ENCODE measurements around the gene ORAI3. TPM values are rescaled to one million over a fixed set of nuclear protein-coding genes. Genes with fewer than 3 reads are reported as not detected.

Gene ORAI3
- total and polyA plus RNA-seq, 2 of the 13 experiments (the other 11 are each of a cell fraction or from before 2014, with no cell fraction given), result 11.4 to 32.0 TPM

DNA sequence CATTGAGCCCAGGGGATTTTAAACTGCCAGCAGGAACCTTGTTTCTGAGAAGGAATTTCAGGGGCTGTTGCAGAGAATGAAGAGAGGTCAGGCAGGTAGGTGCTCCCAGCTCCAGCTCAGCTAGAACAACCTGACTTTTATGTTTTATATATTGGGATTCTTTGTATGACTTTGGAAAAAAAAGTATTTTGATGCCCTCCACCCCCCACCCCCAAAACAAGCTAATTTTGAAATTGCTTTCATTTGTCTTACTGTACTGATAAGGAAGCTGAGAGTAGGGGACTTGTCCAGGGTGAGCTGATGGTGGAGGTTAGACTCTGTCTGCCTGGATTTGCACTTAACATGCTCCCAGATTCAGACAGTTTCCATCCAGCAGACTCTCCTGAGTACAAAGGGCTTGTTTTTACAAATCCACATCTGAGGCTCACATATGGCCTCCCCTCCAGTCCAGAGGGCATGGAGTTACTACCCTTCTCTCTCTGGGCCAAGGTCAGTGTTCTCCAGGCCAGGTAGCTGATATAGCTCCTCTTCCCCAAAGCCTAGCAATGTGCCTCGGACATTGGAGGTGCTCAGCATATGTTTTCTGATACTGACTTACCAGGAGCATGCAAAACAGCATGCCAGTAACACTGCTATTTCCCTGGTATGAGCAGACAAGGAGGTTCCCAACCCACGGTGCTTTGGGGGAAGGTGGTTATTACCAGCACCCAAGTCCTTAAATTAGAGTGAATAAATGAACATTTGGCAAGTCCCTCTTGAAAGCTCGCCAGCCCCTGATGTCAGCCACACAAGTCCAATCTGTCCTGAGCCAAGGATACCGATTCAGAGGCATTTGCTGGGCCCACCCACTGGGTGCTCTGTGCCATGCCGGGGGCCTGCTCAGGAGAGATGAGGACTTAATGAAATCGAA, 50.2 kb downstream of the ORAI3 start (continued):
- TF ChIP-seq, protein P1, sequence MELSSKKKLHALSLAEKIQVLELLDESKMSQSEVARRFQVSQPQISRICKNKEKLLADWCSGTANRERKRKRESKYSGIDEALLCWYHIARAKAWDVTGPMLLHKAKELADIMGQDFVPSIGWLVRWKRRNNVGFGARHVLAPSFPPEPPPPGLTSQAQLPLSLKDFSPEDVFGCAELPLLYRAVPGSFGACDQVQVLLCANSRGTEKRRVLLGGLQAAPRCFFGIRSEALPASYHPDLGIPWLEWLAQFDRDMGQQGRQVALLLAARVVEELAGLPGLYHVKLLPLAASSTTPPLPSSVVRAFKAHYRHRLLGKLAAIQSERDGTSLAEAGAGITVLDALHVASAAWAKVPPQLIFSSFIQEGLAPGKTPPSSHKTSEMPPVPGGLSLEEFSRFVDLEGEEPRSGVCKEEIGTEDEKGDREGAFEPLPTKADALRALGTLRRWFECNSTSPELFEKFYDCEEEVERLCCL (CRISPR knock-in tag; IDR thresholded peaks at IDR 0.05; ENCODE audit: borderline replicate concordance), result peak; percentile 46; the same call in 1 of the 2 replicates
- TF ChIP-seq GABPB1 (CRISPR knock-in tag; IDR thresholded peaks at IDR 0.05) (no peak; the same call in 1 of the 2 replicates), ZMYM3 (CRISPR knock-in tag; IDR thresholded peaks at IDR 0.05) (peak; percentile 93), AGO2 (optimal IDR thresholded peaks at IDR 0.05; ENCODE audit: low read depth, low read length) (no peak), KDM2A (CRISPR knock-in tag; IDR thresholded peaks at IDR 0.05; ENCODE audit: borderline replicate concordance, low read depth) (peak; percentile 35; the same call in 1 of the 2 replicates), PHF21A (CRISPR knock-in tag; IDR thresholded peaks at IDR 0.05) (peak; percentile 90), REPIN1 (CRISPR knock-in tag; IDR thresholded peaks at IDR 0.05; ENCODE audit: borderline replicate concordance, low read depth) (peak; percentile 81; the same call in 1 of the 2 replicates), SIX1 (CRISPR knock-in tag; IDR thresholded peaks at IDR 0.05; ENCODE audit: borderline replicate concordance) (no peak; the same call in 1 of the 2 replicates), ZFP90 (CRISPR knock-in tag; IDR thresholded peaks at IDR 0.05; ENCODE audit: borderline replicate concordance) (no peak), HDAC2 (CRISPR knock-in tag; IDR thresholded peaks at IDR 0.05) (peak; percentile 86), MIER3 (CRISPR knock-in tag; IDR thresholded peaks at IDR 0.05; ENCODE audit: borderline replicate concordance) (no peak), HMGXB4 (CRISPR knock-in tag; IDR thresholded peaks at IDR 0.05; ENCODE audit: borderline replicate concordance in 1 of 2, low read depth in 1 of 2) (peak in 1 of 2 experiments; percentile 65; a peak in 2 of 4 replicates), KDM6A (CRISPR knock-in tag; IDR thresholded peaks at IDR 0.05; ENCODE audit: low read depth) (peak; percentile 66), CHD2 (IDR thresholded peaks at IDR 0.05; ENCODE audit: low read depth, low read length) (no peak), ZNF503 (CRISPR knock-in tag; IDR thresholded peaks at IDR 0.05) (0 out of 2 replicates have a peak, but pooled peaks have one; percentile 41), EHMT2 (IDR thresholded peaks at IDR 0.05; ENCODE audit: borderline replicate concordance, low read depth, low read length) (no peak), ZNF883 (CRISPR knock-in tag; IDR thresholded peaks at IDR 0.05; ENCODE audit: not compliant biosample characterization) (no peak), SMARCC2 (IDR thresholded peaks at IDR 0.05) (no peak), ZNF282 (IDR thresholded peaks at IDR 0.05; ENCODE audit: partially characterized antibody) (no peak), ZNF414 (CRISPR knock-in tag; IDR thresholded peaks at IDR 0.05) (peak; percentile 9; the same call in 1 of the 2 replicates)
- TF ChIP-seq, protein P2, sequence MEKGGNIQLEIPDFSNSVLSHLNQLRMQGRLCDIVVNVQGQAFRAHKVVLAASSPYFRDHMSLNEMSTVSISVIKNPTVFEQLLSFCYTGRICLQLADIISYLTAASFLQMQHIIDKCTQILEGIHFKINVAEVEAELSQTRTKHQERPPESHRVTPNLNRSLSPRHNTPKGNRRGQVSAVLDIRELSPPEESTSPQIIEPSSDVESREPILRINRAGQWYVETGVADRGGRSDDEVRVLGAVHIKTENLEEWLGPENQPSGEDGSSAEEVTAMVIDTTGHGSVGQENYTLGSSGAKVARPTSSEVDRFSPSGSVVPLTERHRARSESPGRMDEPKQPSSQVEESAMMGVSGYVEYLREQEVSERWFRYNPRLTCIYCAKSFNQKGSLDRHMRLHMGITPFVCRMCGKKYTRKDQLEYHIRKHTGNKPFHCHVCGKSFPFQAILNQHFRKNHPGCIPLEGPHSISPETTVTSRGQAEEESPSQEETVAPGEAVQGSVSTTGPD (CRISPR knock-in tag; IDR thresholded peaks at IDR 0.05), result peak; percentile 79; the same call in 1 of the 2 replicates
